Stimulated activated CD4-positive, alpha-beta T cell treated with anti-CD3 and anti-CD28 coated beads, TNF-alpha, amount 100 ng/mL, for 4 hours (primary cell): ENCODE results near the gene SAGE1.
"Not testable (repeated sequence)": the region's sequence is repeated elsewhere in the genome, so short reads cannot be mapped to it uniquely, and the experiment has no call there.

Experiments used
- DNase-seq, 3 experiments: peaks; one replicate each; pipeline ENCODE4 v3.0.0-alpha.2; 2020; ENCODE audit warnings: low read depth in 3 of 3

Gene SAGE1

GRCh38 chrX:135893294-135893817 lies at the start of gene SAGE1, which contains the start of gene CT45A10:
TSS of gene SAGE1 (plus strand) at chrX:135893716. CDS start at chrX:135896243, 2,527 bp downstream.
TSS of gene CT45A10 (minus strand) at chrX:135893444. CDS start at chrX:135885344, 8,100 bp downstream.
- no peak for DNase-seq

- not testable (repeated sequence) for DNase-seq
Observed at GRCh38 chrX:135854438-135854837, 39.1 kb upstream of the SAGE1 start, which contains the start of gene CT45A8. TSS of gene CT45A8 (minus strand) at chrX:135854538. CDS start at chrX:135850783, 3,755 bp downstream.

- DNase-seq = not testable (repeated sequence)
Observed at GRCh38 chrX:135871712-135872111, 21.8 kb upstream of the SAGE1 start, which contains the start of gene CT45A9. TSS of gene CT45A9 (minus strand) at chrX:135871812. CDS start at chrX:135868061, 3,751 bp downstream.

- not testable (repeated sequence) for DNase-seq
Observed at GRCh38 chrX:135882741-135883140, 10.8 kb upstream of the SAGE1 start.

GRCh38 chrX:135888230-135888629 lies 5.3 kb upstream of the SAGE1 start:
- not testable (repeated sequence) for DNase-seq

- not testable (repeated sequence) for DNase-seq
Observed at GRCh38 chrX:135888976-135889375, 4.5 kb upstream of the SAGE1 start.

- no peak for DNase-seq
Observed at GRCh38 chrX:135890087-135890585, 3.4 kb upstream of the SAGE1 start.

- no peak for DNase-seq
Observed at GRCh38 chrX:135892781-135893180, 735 bp upstream of the SAGE1 start.

- DNase-seq = no peak
Observed at GRCh38 chrX:135910251-135910650, 16.7 kb downstream of the SAGE1 start.

- DNase-seq = no peak
Observed at GRCh38 chrX:135914404-135914803, 20.9 kb downstream of the SAGE1 start.

- not testable (repeated sequence) for DNase-seq
Observed at GRCh38 chrX:135920516-135920915, 27.0 kb downstream of the SAGE1 start.

GRCh38 chrX:135923353-135923752 lies 29.8 kb downstream of the SAGE1 start:
- DNase-seq = no peak

- DNase-seq = no peak
Observed at GRCh38 chrX:135927897-135928296, 34.4 kb downstream of the SAGE1 start.

- peak; percentile 2 to 5 (median 2) for DNase-seq
Observed at GRCh38 chrX:135931644-135932487, 38.4 kb downstream of the SAGE1 start.

GRCh38 chrX:135944486-135944885 lies 51.0 kb downstream of the SAGE1 start:
- DNase-seq = no peak

GRCh38 chrX:135951291-135951690 lies 57.8 kb downstream of the SAGE1 start:
- no peak for DNase-seq
